CD8-positive, alpha-beta memory T cell (primary cell): Measurements from ENCODE around the gene PHF11. TPM values are rescaled to one million over a fixed set of nuclear protein-coding genes. Genes with fewer than 3 reads are reported as not detected.

Source experiments
- CTCF ChIA-PET: fragments of 350-600 bp; sonication (Branson Sonifier 250); formaldehyde crosslinking; loops from one replicate; lab custom pipeline; 2021; ENCODE audit warnings: antibody characterized with exemption; lab: Charles Lee
- POLR2A ChIA-PET: fragments of 350-600 bp; sonication (Branson Sonifier 250); formaldehyde crosslinking; loops from one replicate; lab custom pipeline; 2021; ENCODE audit warnings: antibody characterized with exemption; lab: Charles Lee
- DNase-seq, 5 donors: peaks; one replicate each; pipeline versions ENCODE4 v3.0.0 to v3.0.0-alpha.2; 2020 to 2022; ENCODE audit warnings: mixed read lengths in 1 of 5
- H3K27ac ChIP-seq: one replicate; pipeline ENCODE4 v1.7.0; 2013; ENCODE audit warnings: low read depth, mild to moderate bottlenecking, low read length, moderate library complexity
- H3K27me3 ChIP-seq: 2 replicates; pipeline ENCODE4 v1.7.0; 2013; ENCODE audit warnings: low read length, mild to moderate bottlenecking; ENCODE audit not compliant: insufficient read depth, poor library complexity, severe bottlenecking
- H3K36me3 ChIP-seq: 2 replicates; pipeline ENCODE4 v1.7.0; 2013; ENCODE audit warnings: mild to moderate bottlenecking, low read length, moderate library complexity; ENCODE audit not compliant: insufficient read depth
- H3K4me1 ChIP-seq: 2 replicates; pipeline ENCODE4 v1.7.0; 2013; ENCODE audit warnings: mild to moderate bottlenecking, low read length, moderate library complexity; ENCODE audit not compliant: insufficient read depth
- H3K4me3 ChIP-seq: 2 replicates; pipeline ENCODE4 v1.7.0; 2013; ENCODE audit warnings: mild to moderate bottlenecking, low read length
- H3K9me3 ChIP-seq: 2 replicates; pipeline ENCODE4 v1.7.0; 2013; ENCODE audit warnings: mild to moderate bottlenecking, low read length
- H3K27ac Mint-ChIP-seq, 8 donors: one replicate each; pipeline ENCODE4 v1.8.0; 2020 to 2021; ENCODE audit warnings: mixed read lengths in 8 of 8, mild to moderate bottlenecking in 6 of 8, inconsistent platforms in 3 of 8, moderate library complexity in 3 of 8
- H3K27me3 Mint-ChIP-seq, 2 donors: one replicate each; pipeline ENCODE4 v1.8.0; 2020 to 2021; ENCODE audit warnings: mixed read lengths in 2 of 2, mild to moderate bottlenecking in 1 of 2, moderate library complexity in 1 of 2
- H3K36me3 Mint-ChIP-seq, 3 donors: one replicate each; pipeline ENCODE4 v1.8.0; 2020 to 2021; ENCODE audit warnings: mixed read lengths in 3 of 3, inconsistent platforms in 1 of 3, mild to moderate bottlenecking in 1 of 3
- H3K4me1 Mint-ChIP-seq, 3 donors: one replicate each; pipeline ENCODE4 v1.8.0; 2020 to 2021; ENCODE audit warnings: mixed read lengths in 3 of 3, inconsistent platforms in 1 of 3, mild to moderate bottlenecking in 1 of 3
- H3K4me3 Mint-ChIP-seq, 7 donors: one replicate each; pipeline ENCODE4 v1.8.0; 2020 to 2021; ENCODE audit warnings: mixed read lengths in 7 of 7, mild to moderate bottlenecking in 6 of 7, moderate library complexity in 4 of 7, inconsistent platforms in 2 of 7
- H3K9me3 Mint-ChIP-seq, 5 donors: one replicate each; pipeline ENCODE4 v1.8.0; 2020 to 2022; ENCODE audit warnings: mixed read lengths in 5 of 5, mild to moderate bottlenecking in 3 of 5, moderate library complexity in 2 of 5, inconsistent platforms in 1 of 5
- polyA plus RNA-seq: library from polyadenylated mRNA; unstranded; fragments of 300-500 nt; fragmentation: Illumina TruSeq; gene quantifications from one replicate; pipeline ENCODE4 v1.2.3, GENCODE V29; 2021
- total RNA-seq, 2 experiments: library from RNA; stranded (reverse); gene quantifications; one replicate each; pipeline ENCODE4 v1.2.3, GENCODE V29; 2021

Gene PHF11
- 10 to 100 TPM; 39.1 to 43.5 TPM for total RNA-seq
- 92.6 TPM for polyA plus RNA-seq

DNA sequence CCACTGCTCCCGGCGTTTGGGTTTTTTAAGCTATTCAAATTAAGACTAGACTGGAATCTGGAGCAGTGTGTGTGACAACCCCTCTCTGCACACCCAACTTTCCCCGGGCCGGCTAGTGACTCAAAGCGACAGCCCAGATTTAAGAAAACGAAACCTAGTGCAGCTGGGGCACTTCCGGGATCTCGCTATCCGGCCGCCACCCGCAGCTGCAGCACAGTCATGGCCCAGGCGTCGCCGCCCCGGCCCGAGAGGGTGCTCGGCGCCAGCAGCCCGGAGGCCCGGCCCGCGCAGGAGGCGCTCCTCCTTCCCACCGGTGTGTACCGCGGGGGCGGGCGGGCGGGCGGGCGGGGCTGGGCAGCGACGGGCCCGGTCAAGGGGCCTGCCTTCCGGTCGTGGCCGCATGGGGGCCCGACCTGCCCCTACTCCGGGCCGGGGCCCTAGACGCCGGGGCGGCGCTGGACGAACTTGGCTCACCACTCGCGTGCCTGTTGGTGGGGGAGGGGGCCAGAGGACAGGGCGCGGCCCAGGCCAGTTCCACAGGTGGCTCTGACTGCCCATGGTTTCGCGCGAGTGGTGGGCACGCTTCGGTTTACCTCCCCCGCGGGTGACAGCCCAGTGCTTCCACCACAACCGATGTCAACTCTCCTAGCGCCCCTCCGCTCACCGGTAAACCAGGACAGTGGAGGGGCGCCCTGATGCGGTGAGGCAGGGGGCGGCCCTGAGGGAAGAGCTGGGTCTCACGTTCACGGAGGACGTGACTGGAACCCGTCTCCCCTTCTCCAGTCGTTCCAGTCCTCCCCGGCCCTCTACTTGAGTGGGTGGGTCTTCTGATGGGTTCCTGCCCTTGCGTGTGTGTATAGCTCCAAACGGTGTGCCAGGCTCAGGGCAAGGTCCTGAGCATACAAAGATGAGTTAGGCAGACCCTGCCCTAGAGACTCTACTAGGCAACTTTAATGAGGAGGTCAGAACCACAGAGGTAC is at the start of gene PHF11:
Gene PHF11, plus strand, starts transcription at position 171 of the 980 bp plus-strand sequence. Its CDS starts 49 bp downstream, at position 220.
- Mint-ChIP-seq H3K4me1 (peaks cover 44 to 62% (median 51%) of the 10 kb centered on the region in 3 donors), H3K27ac (peak within 1 kb of the TSS; percentile 94 to 100 (median 99)), H3K9me3 (no peaks in the 10 kb centered on the region), H3K36me3 (peaks cover 3 to 39% (median 11%) of the 10 kb centered on the region in 3 donors), H3K4me3 (peak within 1 kb of the TSS; percentile 95 to 99 (median 98)), H3K27me3 (no peaks in the 10 kb centered on the region)
- no peaks in the 10 kb centered on the region for H3K9me3 ChIP-seq
- peak; percentile 78 to 92 (median 84) for DNase-seq
- H3K36me3 ChIP-seq = peaks cover 5% of the 10 kb centered on the region
- H3K4me3 ChIP-seq = peak within 1 kb of the TSS; percentile 82
- H3K4me1 ChIP-seq = peaks cover 44% of the 10 kb centered on the region
- H3K27me3 ChIP-seq = no peaks in the 10 kb centered on the region
- ChIA-PET CTCF (interaction anchor here (0.6 to 2.0 kb wide), 3 partner anchors 51 to 207 kb away, joined by 3 to 14 read pairs (median 3); partner anchors contain the start of genes CAB39L, RCBTB1 and SETDB2), POLR2A (interaction anchor here (0.6 to 2.2 kb wide), 11 partner anchors 9 to 1957 kb away, joined by 3 to 67 read pairs (median 3); partner anchors contain the start of genes CAB39L, INTS6 and SETDB2)
- peak within 1 kb of the TSS; percentile 87 for H3K27ac ChIP-seq

DNA sequence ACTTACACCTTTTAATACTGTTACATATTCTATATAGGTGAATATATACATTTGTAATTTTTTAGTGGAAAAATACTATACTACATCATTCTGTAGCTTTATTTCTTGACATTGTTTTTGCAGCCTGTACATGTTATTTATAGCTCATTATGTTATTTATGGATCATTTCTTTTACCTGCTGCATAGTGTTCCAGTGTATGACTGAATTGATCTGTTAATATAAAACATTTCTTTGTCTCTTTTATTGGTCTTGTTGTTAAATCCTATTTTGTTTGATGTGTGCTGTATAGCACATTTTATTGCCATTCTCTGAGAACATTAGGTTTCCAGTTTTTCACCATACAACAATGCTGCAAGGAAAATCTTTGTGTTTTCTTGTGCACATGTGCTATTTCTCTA is 49.3 kb upstream of the PHF11 start:
- no peaks in the 10 kb centered on the region for H3K9me3 ChIP-seq
- no peak overlapping the region for H3K27ac ChIP-seq
- Mint-ChIP-seq H3K36me3 (peaks cover 0 to 18% (median 5%) of the 10 kb centered on the region in 3 donors), H3K9me3 (peaks cover 0 to 2% (median 0%) of the 10 kb centered on the region in 5 donors), H3K4me1 (peaks cover 61 to 78% (median 77%) of the 10 kb centered on the region in 3 donors), H3K27ac (peak overlapping the region; percentile 65 to 93 (median 89)), H3K4me3 (peak overlapping the region; percentile 57 to 90 (median 80)), H3K27me3 (peaks cover 0 to 3% of the 10 kb centered on the region in 2 donors)
- POLR2A ChIA-PET = interaction anchor here (0.6 kb wide), 1 partner anchor 14 kb away, joined by 3 read pairs; no protein-coding TSS in a partner anchor
- no peaks in the 10 kb centered on the region for H3K36me3 ChIP-seq
- CTCF ChIA-PET = interaction anchor here (1.4 to 4.1 kb wide), 2 partner anchors 49 to 347 kb away, joined by 4 to 14 read pairs; partner anchors contain the start of gene PHF11
- H3K4me1 ChIP-seq = peaks cover 58% of the 10 kb centered on the region
- no peak for DNase-seq
- no peaks in the 10 kb centered on the region for H3K27me3 ChIP-seq
- H3K4me3 ChIP-seq = no peak overlapping the region

DNA sequence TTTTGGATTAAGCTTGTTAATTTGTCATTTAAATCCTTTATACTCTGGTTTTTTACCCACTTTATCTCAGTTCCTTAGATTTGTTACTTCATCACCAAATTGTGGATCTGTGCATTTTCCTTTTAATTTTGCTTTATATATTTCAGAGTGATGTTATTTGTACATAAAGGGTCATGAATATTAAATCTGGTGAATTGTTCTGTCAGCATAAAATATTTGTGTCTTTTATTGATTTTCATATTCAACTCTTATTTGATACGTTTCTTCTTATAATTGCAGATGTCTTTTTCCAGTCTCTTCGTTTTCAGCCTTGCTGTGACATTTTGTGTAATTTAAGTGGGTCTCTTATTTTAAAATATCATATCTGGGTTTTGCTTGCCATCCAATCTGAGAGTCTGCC is 47.0 kb upstream of the PHF11 start:
- Histone ChIP-seq H3K27ac (no peak overlapping the region), H3K27me3 (no peaks in the 10 kb centered on the region), H3K4me1 (peaks cover 50% of the 10 kb centered on the region), H3K9me3 (no peaks in the 10 kb centered on the region), H3K4me3 (no peak overlapping the region), H3K36me3 (no peaks in the 10 kb centered on the region)
- Mint-ChIP-seq H3K4me3 (peak overlapping the region in 2 of 7 donors; percentile 11 to 41), H3K27ac (peak overlapping the region; percentile 29 to 92 (median 86)), H3K27me3 (peaks cover 0 to 1% of the 10 kb centered on the region in 2 donors), H3K36me3 (peaks cover 3 to 28% (median 7%) of the 10 kb centered on the region in 3 donors), H3K9me3 (peaks cover 0 to under 1% (median 0%) of the 10 kb centered on the region in 5 donors), H3K4me1 (peaks cover 52 to 80% (median 79%) of the 10 kb centered on the region in 3 donors)
- DNase-seq = no peak
- ChIA-PET CTCF (no interaction called here), POLR2A (no interaction called here)

DNA sequence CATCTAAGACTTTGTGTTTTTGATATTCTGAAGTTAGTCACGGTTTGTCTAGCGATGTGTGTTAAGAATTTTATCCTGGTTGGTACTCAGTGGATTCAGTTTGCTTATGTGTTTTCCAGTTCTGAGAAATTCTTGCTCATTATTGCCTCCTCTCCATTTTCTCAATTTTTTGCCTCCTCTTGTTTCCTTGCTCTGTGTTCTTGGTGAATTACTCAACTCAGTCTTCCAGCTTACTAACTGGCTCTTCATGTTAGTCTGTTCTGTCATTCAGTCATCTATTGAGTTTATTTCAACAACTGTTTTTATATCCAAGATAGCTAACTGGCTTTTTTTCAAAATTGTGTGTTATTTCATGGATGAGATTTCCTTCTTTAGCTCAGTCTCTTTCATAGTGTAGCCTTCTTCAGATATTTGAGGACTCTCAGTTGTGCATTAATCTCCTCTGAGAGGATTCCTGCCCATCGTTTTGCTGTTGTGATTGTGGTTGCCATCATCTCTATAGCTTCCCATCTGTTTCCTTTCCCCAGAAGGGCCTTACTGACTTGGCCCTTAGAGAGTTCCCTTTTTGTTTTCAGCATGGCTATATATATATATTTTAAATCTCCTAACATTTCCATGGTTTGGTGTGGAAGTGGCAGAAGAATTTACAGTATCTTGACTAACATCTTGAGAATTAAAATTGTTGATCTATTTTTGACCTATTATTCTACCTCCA is 45.5 kb upstream of the PHF11 start:
- Histone ChIP-seq H3K4me3 (no peak overlapping the region), H3K27ac (no peak overlapping the region), H3K9me3 (no peaks in the 10 kb centered on the region), H3K36me3 (no peaks in the 10 kb centered on the region), H3K27me3 (no peaks in the 10 kb centered on the region), H3K4me1 (peaks cover 60% of the 10 kb centered on the region)
- peak overlapping the region; percentile 15 to 89 (median 64) for H3K27ac Mint-ChIP-seq
- H3K27me3 Mint-ChIP-seq = no peaks in the 10 kb centered on the region
- no peak for DNase-seq
- peaks cover 54 to 86% (median 84%) of the 10 kb centered on the region in 3 donors for H3K4me1 Mint-ChIP-seq
- H3K9me3 Mint-ChIP-seq = no peaks in the 10 kb centered on the region
- peak overlapping the region in 4 of 7 donors; percentile 16 to 47 (median 29) for H3K4me3 Mint-ChIP-seq
- peaks cover 3 to 19% (median 7%) of the 10 kb centered on the region in 3 donors for H3K36me3 Mint-ChIP-seq
- POLR2A ChIA-PET = no interaction called here
- CTCF ChIA-PET = no interaction called here

DNA sequence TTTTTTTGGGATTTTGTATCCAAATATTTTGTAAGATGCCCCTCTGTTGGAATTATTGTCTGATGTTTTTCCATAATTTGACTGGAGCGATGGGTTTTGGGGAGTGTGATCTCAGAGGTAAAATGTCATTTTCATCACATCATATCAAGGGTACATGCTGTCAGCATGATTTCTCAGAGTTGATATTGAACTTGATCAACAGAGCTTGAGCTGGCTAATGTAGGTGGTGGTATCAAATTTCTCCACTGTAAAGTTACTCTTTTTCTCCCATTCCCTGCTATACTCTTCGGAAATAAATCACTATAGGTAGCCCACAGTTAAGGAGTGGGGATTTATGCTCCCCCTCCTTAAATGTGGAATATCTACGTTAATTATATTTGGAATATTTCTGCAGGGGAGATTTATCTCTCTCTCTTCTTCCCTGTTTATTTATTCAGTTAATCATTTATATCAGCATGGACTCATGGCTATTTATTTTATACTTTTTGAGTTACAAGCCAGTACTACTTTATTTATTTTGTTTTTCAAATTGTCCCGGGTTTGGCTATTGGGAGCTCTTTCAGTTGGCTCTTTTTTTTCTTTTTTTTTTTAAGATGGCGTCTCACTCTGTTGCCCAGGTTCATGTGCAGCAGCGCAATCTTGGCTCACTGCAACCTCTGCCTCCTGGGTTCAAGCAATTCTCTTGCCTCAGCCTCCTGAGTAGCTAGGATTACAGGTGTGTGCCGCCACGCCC is 42.9 kb upstream of the PHF11 start:
- peaks cover 35% of the 10 kb centered on the region for H3K4me1 ChIP-seq
- Mint-ChIP-seq H3K27me3 (no peaks in the 10 kb centered on the region), H3K4me3 (peak overlapping the region in 1 of 7 donors; percentile 27), H3K9me3 (no peaks in the 10 kb centered on the region), H3K27ac (peak overlapping the region in 1 of 8 donors; percentile 58), H3K4me1 (peaks cover 40 to 73% (median 70%) of the 10 kb centered on the region in 3 donors), H3K36me3 (peaks cover 3 to 17% (median 7%) of the 10 kb centered on the region in 3 donors)
- POLR2A ChIA-PET = interaction anchor here (1.5 kb wide), 1 partner anchor 8 kb away, joined by 7 read pairs; the partner anchor contains the start of genes CAB39L and SETDB2
- DNase-seq = no peak
- CTCF ChIA-PET = interaction anchor here (0.6 to 3.3 kb wide), 2 partner anchors 9 to 335 kb away, joined by 5 to 19 read pairs; partner anchors contain the start of genes CAB39L and SETDB2
- no peaks in the 10 kb centered on the region for H3K9me3 ChIP-seq
- no peak overlapping the region for H3K27ac ChIP-seq
- no peaks in the 10 kb centered on the region for H3K27me3 ChIP-seq
- no peaks in the 10 kb centered on the region for H3K36me3 ChIP-seq
- no peak overlapping the region for H3K4me3 ChIP-seq

DNA sequence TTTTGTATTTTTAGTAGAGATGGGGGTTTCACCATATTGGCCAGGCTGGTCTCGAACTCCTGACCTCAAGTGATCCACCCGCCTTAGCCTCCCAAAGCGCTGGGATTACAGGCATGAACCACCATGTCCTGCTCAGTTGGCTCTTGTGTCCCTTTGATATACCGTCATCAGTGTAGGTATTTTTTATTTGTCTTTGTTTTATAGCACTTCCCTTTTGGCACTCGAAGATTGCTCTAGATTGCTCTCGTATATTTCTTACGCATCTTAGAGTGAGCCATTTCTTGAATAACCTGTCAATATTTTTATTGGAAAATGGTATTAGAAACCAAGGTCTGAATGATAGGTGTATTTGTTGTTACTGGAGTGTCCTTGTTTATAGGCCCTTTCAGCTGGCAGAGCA is 42.3 kb upstream of the PHF11 start:
- Mint-ChIP-seq H3K27ac (no peak overlapping the region), H3K27me3 (no peaks in the 10 kb centered on the region), H3K9me3 (no peaks in the 10 kb centered on the region), H3K36me3 (peaks cover 3 to 22% (median 9%) of the 10 kb centered on the region in 3 donors), H3K4me3 (no peak overlapping the region), H3K4me1 (peaks cover 36 to 70% (median 66%) of the 10 kb centered on the region in 3 donors)
- no peaks in the 10 kb centered on the region for H3K36me3 ChIP-seq
- CTCF ChIA-PET = interaction anchor here (3.3 kb wide), 1 partner anchor 9 kb away, joined by 19 read pairs; the partner anchor contains the start of genes CAB39L and SETDB2
- DNase-seq = no peak
- no peak overlapping the region for H3K27ac ChIP-seq
- H3K4me1 ChIP-seq = peaks cover 30% of the 10 kb centered on the region
- no peaks in the 10 kb centered on the region for H3K9me3 ChIP-seq
- POLR2A ChIA-PET = interaction anchor here (1.5 kb wide), 1 partner anchor 9 kb away, joined by 7 read pairs; the partner anchor contains the start of genes CAB39L and SETDB2
- no peak overlapping the region for H3K4me3 ChIP-seq
- no peaks in the 10 kb centered on the region for H3K27me3 ChIP-seq
